Endothelial cell of umbilical vein (primary cell): ENCODE measurements around the gene GIGYF2. TPM values are rescaled to one million over a fixed set of nuclear protein-coding genes. Genes with fewer than 3 reads are reported as not detected.

Experiments
- BruUV-seq: library from RNA; stranded (reverse); fragments of 400-500 nt; replicated peaks from 2 replicates; lab custom pipeline; 2021; lab: Mats Ljungman, UMichigan
- CTCF ChIA-PET: fragments of 300-600, 350-600 bp; sonication (Branson Sonifier 250); formaldehyde crosslinking; loops from one replicate; lab custom pipeline; 2021; ENCODE audit warnings: antibody characterized with exemption, inconsistent platforms; lab: Charles Lee
- POLR2A ChIA-PET: fragments of 300-600, 350-600 bp; sonication (Branson Sonifier 250); formaldehyde crosslinking; loops from one replicate; lab custom pipeline; 2021; ENCODE audit warnings: antibody characterized with exemption, inconsistent platforms; lab: Charles Lee
- DNase-seq: peaks from one replicate; pipeline ENCODE4 v3.0.0-alpha.2; 2011; ENCODE audit warnings: low read depth, low spot score
- FAIRE-seq: peaks from 2 replicates; lab custom pipeline; 2011; peaks lifted over from hg19 to GRCh38; lab: Jason Lieb, UNC
- H2AFZ ChIP-seq: 2 replicates; pipeline ENCODE4 v1.6.0; 2012; ENCODE audit warnings: low read depth, low read length, control low read depth, inconsistent platforms
- H3K27ac ChIP-seq: 2 replicates; pipeline ENCODE4 v1.5.1; 2011; ENCODE audit warnings: low read depth, mild to moderate bottlenecking, control low read depth, low read length, moderate library complexity; ENCODE audit not compliant: insufficient read depth
- H3K27me3 ChIP-seq, 2 experiments: 2 replicates each; pipeline versions ENCODE4 v1.6.0 to v1.6.1; 2011; ENCODE audit warnings: low read length in 2 of 2, mixed read lengths in 1 of 2; ENCODE audit not compliant: control insufficient read depth in 2 of 2, insufficient read depth in 2 of 2
- H3K36me3 ChIP-seq, 2 experiments: 2 replicates in 1 of 2; 3 replicates in 1 of 2; pipeline ENCODE4 v1.5.1; 2011; ENCODE audit warnings: low read length in 2 of 2, mild to moderate bottlenecking in 1 of 2, moderate library complexity in 1 of 2; ENCODE audit not compliant: control insufficient read depth in 2 of 2, insufficient read depth in 2 of 2; ENCODE audit errors: extremely low read depth in 1 of 2
- H3K4me1 ChIP-seq: 3 replicates; pipeline ENCODE4 v1.5.1; 2011; ENCODE audit warnings: mild to moderate bottlenecking, low read length; ENCODE audit not compliant: control insufficient read depth, insufficient read depth; ENCODE audit errors: extremely low read depth
- H3K4me2 ChIP-seq: 2 replicates; pipeline ENCODE4 v1.6.1; 2011; ENCODE audit warnings: low read length, control low read depth, mixed read lengths; ENCODE audit not compliant: insufficient read depth
- H3K4me3 ChIP-seq, 3 experiments: fragments of 200-600 bp in 1 of 3; sonication (generic), shearing (Covaris generic) in 1 of 3; replicated peaks in 1 of 3; 2 replicates each; pipeline ENCODE4 v1.5.1; 2011 to 2016; ENCODE audit warnings: control low read depth in 3 of 3, low read length in 3 of 3, mild to moderate bottlenecking in 2 of 3, inconsistent platforms in 1 of 3, low read depth in 1 of 3, moderate library complexity in 1 of 3; ENCODE audit not compliant: insufficient read depth in 1 of 3
- H3K79me2 ChIP-seq: 2 replicates; pipeline ENCODE4 v1.6.0; 2012; ENCODE audit warnings: low read length, inconsistent platforms; ENCODE audit not compliant: control insufficient read depth, insufficient read depth
- H3K9ac ChIP-seq: replicated peaks from 2 replicates; pipeline ENCODE3; 2011; ENCODE audit warnings: low read length, control low read depth; ENCODE audit not compliant: insufficient read depth; ENCODE audit errors: extremely low read depth
- H3K9me1 ChIP-seq: replicated peaks from 3 replicates; pipeline ENCODE4 v1.6.0; 2011; ENCODE audit warnings: mild to moderate bottlenecking, low read length; ENCODE audit not compliant: control insufficient read depth, insufficient read depth; ENCODE audit errors: extremely low read depth
- H3K9me3 ChIP-seq: replicated peaks from 2 replicates; pipeline ENCODE4 v1.5.1; 2012; ENCODE audit warnings: low read length, inconsistent platforms; ENCODE audit not compliant: control insufficient read depth, insufficient read depth
- H4K20me1 ChIP-seq: replicated peaks from 2 replicates; pipeline ENCODE3; 2011; ENCODE audit warnings: mild to moderate bottlenecking, low read length; ENCODE audit not compliant: control insufficient read depth, insufficient read depth; ENCODE audit errors: extremely low read depth
- CTCF ChIP-seq, 2 donors: IDR thresholded peaks; 1 replicate in 1 of 2; 2 replicates in 1 of 2; pipeline ENCODE4 v1.5.1; 2011; ENCODE audit warnings: low read length in 2 of 2, mild to moderate bottlenecking in 2 of 2, moderate library complexity in 2 of 2, control low read depth in 1 of 2, inconsistent platforms in 1 of 2, low read depth in 1 of 2; ENCODE audit not compliant: insufficient read depth in 1 of 2; ENCODE audit errors: extremely low read depth in 1 of 2
- EZH2 ChIP-seq: IDR thresholded peaks from 2 replicates; pipeline ENCODE4 v1.6.1; 2012; ENCODE audit warnings: borderline replicate concordance, low read depth, mild to moderate bottlenecking, moderate library complexity, low read length, inconsistent platforms; ENCODE audit not compliant: severe bottlenecking
- FOS ChIP-seq: IDR thresholded peaks from 2 replicates; pipeline ENCODE4 v1.6.1; 2011; ENCODE audit warnings: mild to moderate bottlenecking, low read length, moderate library complexity, borderline replicate concordance; ENCODE audit not compliant: insufficient read depth
- GATA2 ChIP-seq: IDR thresholded peaks from 2 replicates; pipeline ENCODE4 v1.7.0; 2011; ENCODE audit warnings: low read depth, mild to moderate bottlenecking, moderate library complexity, mixed read lengths, low read length; ENCODE audit not compliant: insufficient read length, insufficient read depth
- JUN ChIP-seq: IDR thresholded peaks from 2 replicates; pipeline ENCODE4 v1.6.1; 2011; ENCODE audit warnings: borderline replicate concordance, low read depth; ENCODE audit not compliant: insufficient read length, insufficient read depth
- MAX ChIP-seq: IDR thresholded peaks from 2 replicates; pipeline ENCODE4 v1.6.1; 2011; ENCODE audit not compliant: insufficient read depth, insufficient read length
- MYC ChIP-seq: IDR thresholded peaks from one replicate; pipeline ENCODE4 v1.6.1; 2011; ENCODE audit warnings: mild to moderate bottlenecking, low read depth, low read length
- POLR2A ChIP-seq: IDR thresholded peaks from 2 replicates; pipeline ENCODE4 v1.6.1; 2012; ENCODE audit warnings: low read depth, mild to moderate bottlenecking, control low read depth, low read length
- POLR2AphosphoS5 ChIP-seq: IDR thresholded peaks from 2 replicates; pipeline ENCODE4 v1.6.1; 2012; ENCODE audit warnings: low read depth, mild to moderate bottlenecking, control low read depth, low read length, moderate library complexity; ENCODE audit not compliant: insufficient read depth
- dilution Hi-C: fragments of 300-500 bp; cut with MboI; formaldehyde crosslinking; loops from one replicate; pipeline ENCODE4 v1.15.0; 2019; ENCODE audit warnings: low sequenced_read_pairs; ENCODE audit not compliant: extremely low pct_ligation_motif_present
- intact Hi-C: fragments of 100-400 bp; cut with micrococcal nuclease; formaldehyde crosslinking; loops from one replicate; pipeline ENCODE4 v1.10.0; 2022
- polyA plus RNA-seq, 4 experiments: library from polyadenylated mRNA; depleted of rRNA in 3 of 4; stranded (reverse) in 3 of 4; unstranded in 1 of 4; fragments of >200 nt; gene quantifications; 2 replicates each; pipeline versions ENCODE4 v1.2.1 to v1.2.3, GENCODE V29; 2011 to 2012; ENCODE audit warnings: missing spikeins in 1 of 4
- total RNA-seq: library from RNA; stranded (reverse); gene quantifications from 2 replicates; pipeline ENCODE4 v1.2.3, GENCODE V29; 2021

The GIGYF2 gene
- total and polyA plus RNA-seq, 2 donors (not counting 3 experiments of a cell fraction or from before 2014, with no cell fraction given): 22.9 to 56.4 TPM

- POLR2A ChIA-PET: no interaction called here
- TF ChIP-seq GATA2 (no peak), FOS (no peak), MYC (no peak), POLR2AphosphoS5 (no peak)
- H2AFZ ChIP-seq: no peak overlapping the region
- H4K20me1 ChIP-seq: no peaks in the 10 kb centered on the region
- H3K9ac ChIP-seq: no peak overlapping the region
- FAIRE-seq (no peak), DNase-seq (no peak)
- H3K27me3 ChIP-seq: peaks cover 3 to 4% of the 10 kb centered on the region in 2 experiments
- no peaks in the 10 kb centered on the region for H3K9me3 ChIP-seq
- dilution Hi-C loops: no loop called here
- no peaks in the 10 kb centered on the region for H3K36me3 ChIP-seq
- H3K27ac ChIP-seq: no peak overlapping the region
- BruUV-seq: no TSS peak
- H3K79me2 ChIP-seq: no peaks in the 10 kb centered on the region
- H3K9me1 ChIP-seq: no peaks in the 10 kb centered on the region
- CTCF ChIA-PET: interaction anchor here (0.6 to 1.0 kb wide), 2 partner anchors 24 to 77 kb away, joined by 3 read pairs; no protein-coding TSS in a partner anchor
- intact Hi-C loops: no loop called here
- H3K4me2 ChIP-seq: no peak overlapping the region
- no peaks in the 10 kb centered on the region for H3K4me1 ChIP-seq
- no peak overlapping the region for H3K4me3 ChIP-seq
Observed at GRCh38 chr2:232687382-232688160, 9.6 kb upstream of the GIGYF2 start.

- CTCF ChIA-PET: interaction anchor here (1.0 kb wide), 2 partner anchors 18 to 23 kb away, joined by 3 read pairs; no protein-coding TSS in a partner anchor
- no TSS peak for BruUV-seq
- POLR2A ChIA-PET: no interaction called here
Observed at GRCh38 chr2:232688201-232688600, 8.9 kb upstream of the GIGYF2 start.

More at GRCh38 chr2:232688201-232688600, 8.9 kb upstream of the GIGYF2 start:
- Histone ChIP-seq H3K27me3 (peaks cover 0 to 2% of the 10 kb centered on the region in 2 experiments), H3K36me3 (no peaks in the 10 kb centered on the region), H3K79me2 (no peaks in the 10 kb centered on the region), H3K27ac (no peak overlapping the region), H3K9me1 (no peaks in the 10 kb centered on the region), H3K4me2 (no peak overlapping the region), H3K9ac (no peak overlapping the region), H3K4me1 (no peaks in the 10 kb centered on the region), H4K20me1 (no peaks in the 10 kb centered on the region), H3K4me3 (no peak overlapping the region), H2AFZ (no peak overlapping the region), H3K9me3 (no peaks in the 10 kb centered on the region)
- FAIRE-seq (no peak), DNase-seq (no peak)
- intact Hi-C loops (no loop called here), dilution Hi-C loops (no loop called here)
- no peak for TF ChIP-seq JUN
- no peak for TF ChIP-seq MYC
- TF ChIP-seq EZH2: no peak
- TF ChIP-seq CTCF (IDR thresholded peaks at IDR 0.05; ENCODE audit: extremely low read depth in 1 of 2, insufficient read depth in 1 of 2, low read depth in 1 of 2, low read length in 2 of 2): no peak
- no peak for TF ChIP-seq FOS
- TF ChIP-seq MAX: no peak
- TF ChIP-seq POLR2AphosphoS5: no peak
- no peak for TF ChIP-seq POLR2A
- TF ChIP-seq GATA2: no peak
